ENCODE measurements around the gene TSC2. TPM values are rescaled to one million over a fixed set of nuclear protein-coding genes. Genes with fewer than 3 reads are reported as not detected.

The TSC2 gene
- total and polyA plus RNA-seq, 2 of the 13 experiments (the other 11 are each of a cell fraction or from before 2014, with no cell fraction given), result 19.6 to 40.4 TPM

GRCh38 chr16:2039274-2040031 lies 8.3 kb upstream of the TSC2 start (continued):
- TF ChIP-seq KLF9 (CRISPR knock-in tag; IDR thresholded peaks at IDR 0.05; ENCODE audit: low read depth) (peak; percentile 62; the same call in 1 of the 2 replicates), ZNF83 (CRISPR knock-in tag; IDR thresholded peaks at IDR 0.05; ENCODE audit: borderline replicate concordance) (peak; percentile 46; the same call in 1 of the 2 replicates), PPARG (CRISPR knock-in tag; conservative IDR thresholded peaks at IDR 0.05) (peak; percentile 93), NR1H2 (CRISPR knock-in tag; IDR thresholded peaks at IDR 0.05; ENCODE audit: borderline replicate concordance, low read depth) (no peak), DNMT1 (CRISPR knock-in tag; IDR thresholded peaks at IDR 0.05) (no peak), BATF2 (CRISPR knock-in tag; IDR thresholded peaks at IDR 0.05) (no peak), ZNF619 (CRISPR knock-in tag; IDR thresholded peaks at IDR 0.05) (no peak; the same call in 1 of the 2 replicates), SIX4 (CRISPR knock-in tag; IDR thresholded peaks at IDR 0.05) (peak; percentile 1; the same call in 1 of the 2 replicates), DMTF1 (CRISPR knock-in tag; IDR thresholded peaks at IDR 0.05) (no peak), GABPA (IDR thresholded peaks at IDR 0.05; ENCODE audit: low read depth, low read length) (no peak), GABPA (CRISPR knock-in tag; IDR thresholded peaks at IDR 0.05; ENCODE audit: low read depth) (peak; percentile 26; the same call in 1 of the 2 replicates), USF2 (IDR thresholded peaks at IDR 0.05; ENCODE audit: low read depth, low read length) (no peak), USF2 (CRISPR knock-in tag; IDR thresholded peaks at IDR 0.05; ENCODE audit: borderline replicate concordance) (no peak), HNF4G (IDR thresholded peaks at IDR 0.05; ENCODE audit: borderline replicate concordance, low read depth, low read length) (peak; percentile 56; the same call in 1 of the 2 replicates), HNF4G (CRISPR knock-in tag; IDR thresholded peaks at IDR 0.05; ENCODE audit: borderline replicate concordance, low read depth) (no peak; the same call in 1 of the 2 replicates), ZNF331 (CRISPR knock-in tag; IDR thresholded peaks at IDR 0.05) (peak; percentile 21; the same call in 1 of the 2 replicates), AGO1 (IDR thresholded peaks at IDR 0.05; ENCODE audit: low read depth, low read length, poor library complexity, severe bottlenecking) (peak; percentile 94), HOXD1 (CRISPR knock-in tag; IDR thresholded peaks at IDR 0.05) (peak; percentile 57; the same call in 1 of the 2 replicates), NBN (conservative IDR thresholded peaks at IDR 0.05) (no peak)
